PFSK-1 (cell line): ENCODE measurements around the gene COLEC11.
A peak's percentile ranks its signal among the peaks of the same experiment; 100 is the strongest.

Experiments used
- FOXP2 ChIP-seq: optimal IDR thresholded peaks from 2 replicates; pipeline ENCODE3; 2011; ENCODE audit warnings: borderline replicate concordance, control low read depth, inconsistent platforms; ENCODE audit not compliant: insufficient read depth; ENCODE audit errors: extremely low read length, extremely low read depth
- POLR2AphosphoS5 ChIP-seq: IDR thresholded peaks from 2 replicates; pipeline ENCODE4 v1.6.1; 2012; ENCODE audit warnings: low read depth, mild to moderate bottlenecking, control low read depth, low read length, moderate library complexity
- REST ChIP-seq, 2 experiments: IDR thresholded peaks; 2 replicates each; pipeline versions ENCODE4 v1.6.1 to v1.8.0; 2011 to 2012; ENCODE audit warnings: low read depth in 2 of 2, low read length in 2 of 2, control low read depth in 1 of 2, inconsistent platforms in 1 of 2, mild to moderate bottlenecking in 1 of 2, moderate library complexity in 1 of 2; ENCODE audit not compliant: insufficient read depth in 1 of 2
- SIN3A ChIP-seq: IDR thresholded peaks from 2 replicates; pipeline ENCODE4 v1.6.1; 2012; ENCODE audit warnings: mild to moderate bottlenecking, low read length, moderate library complexity, borderline replicate concordance; ENCODE audit not compliant: insufficient read depth
- TAF1 ChIP-seq: IDR thresholded peaks from 2 replicates; pipeline ENCODE4 v1.6.1; 2012; ENCODE audit warnings: low read length, control low read depth, borderline replicate concordance; ENCODE audit not compliant: insufficient read depth

COLEC11 gene

GRCh38 chr2:3557639-3558204 is 37.2 kb upstream of the COLEC11 start:
- TF ChIP-seq REST (IDR thresholded peaks at IDR 0.05; ENCODE audit: insufficient read depth in 1 of 2, low read depth in 2 of 2, low read length in 2 of 2) (no peak), SIN3A (no peak), POLR2AphosphoS5 (no peak), TAF1 (no peak), FOXP2 (no peak)

- TF ChIP-seq SIN3A, result peak; percentile 89; the same call in 1 of the 2 replicates
- 0 out of 4 replicates have a peak, but pooled peaks of 1 of the 2 experiments have one; percentile 25 for TF ChIP-seq REST (IDR thresholded peaks at IDR 0.05; ENCODE audit: insufficient read depth in 1 of 2, low read depth in 2 of 2, low read length in 2 of 2)
- TF ChIP-seq TAF1, result peak; percentile 94; the same call in 1 of the 2 replicates
- peak; percentile 91 for TF ChIP-seq POLR2AphosphoS5
- peak; percentile 58 for TF ChIP-seq FOXP2
These were observed 36.5 kb upstream of the COLEC11 start, which contains the start of gene RNASEH1 for GRCh38 chr2:3558205-3559014. TSS of gene RNASEH1 (minus strand) at chr2:3558333. CDS start at chr2:3558260, 73 bp downstream.

DNA sequence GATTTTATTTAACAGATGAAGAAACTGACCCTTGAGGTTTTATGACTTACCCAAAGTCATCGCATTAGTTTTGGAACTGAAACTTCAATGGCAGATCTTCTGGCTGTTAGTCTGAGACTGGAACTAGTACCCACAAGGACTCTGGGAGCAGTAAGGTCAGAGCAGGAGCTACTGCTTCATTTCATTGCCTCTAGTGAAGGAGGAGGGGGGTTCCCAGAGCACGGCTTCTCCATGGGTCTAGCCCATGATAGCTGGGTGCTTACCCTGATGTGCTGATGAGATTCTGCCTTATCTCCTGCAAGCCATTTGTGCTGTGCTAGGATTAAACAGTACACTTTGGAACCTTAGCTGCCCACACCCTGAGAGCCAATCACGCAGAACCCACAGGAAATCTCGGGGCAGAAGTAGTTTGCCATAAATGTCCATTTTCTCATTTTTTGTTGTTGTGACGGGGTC is 31.4 kb upstream of the COLEC11 start:
- TF ChIP-seq REST (IDR thresholded peaks at IDR 0.05; ENCODE audit: insufficient read depth in 1 of 2, low read depth in 2 of 2, low read length in 2 of 2) (no peak), FOXP2 (no peak), SIN3A (no peak), POLR2AphosphoS5 (no peak), TAF1 (no peak)

GRCh38 chr2:3565117-3565516 is 29.8 kb upstream of the COLEC11 start:
- no peak for TF ChIP-seq POLR2AphosphoS5
- no peak for TF ChIP-seq FOXP2
- TF ChIP-seq SIN3A, result no peak
- no peak for TF ChIP-seq REST (IDR thresholded peaks at IDR 0.05; ENCODE audit: insufficient read depth in 1 of 2, low read depth in 2 of 2, low read length in 2 of 2)
- no peak for TF ChIP-seq TAF1
